ENCODE measurements around the gene CALCOCO1. TPM values are rescaled to one million over a fixed set of nuclear protein-coding genes. Genes with fewer than 3 reads are reported as not detected.

The CALCOCO1 gene
- total and polyA plus RNA-seq, 7 experiments from 2014 or later = 58.7 to 175 (median 90.7) TPM

DNA sequence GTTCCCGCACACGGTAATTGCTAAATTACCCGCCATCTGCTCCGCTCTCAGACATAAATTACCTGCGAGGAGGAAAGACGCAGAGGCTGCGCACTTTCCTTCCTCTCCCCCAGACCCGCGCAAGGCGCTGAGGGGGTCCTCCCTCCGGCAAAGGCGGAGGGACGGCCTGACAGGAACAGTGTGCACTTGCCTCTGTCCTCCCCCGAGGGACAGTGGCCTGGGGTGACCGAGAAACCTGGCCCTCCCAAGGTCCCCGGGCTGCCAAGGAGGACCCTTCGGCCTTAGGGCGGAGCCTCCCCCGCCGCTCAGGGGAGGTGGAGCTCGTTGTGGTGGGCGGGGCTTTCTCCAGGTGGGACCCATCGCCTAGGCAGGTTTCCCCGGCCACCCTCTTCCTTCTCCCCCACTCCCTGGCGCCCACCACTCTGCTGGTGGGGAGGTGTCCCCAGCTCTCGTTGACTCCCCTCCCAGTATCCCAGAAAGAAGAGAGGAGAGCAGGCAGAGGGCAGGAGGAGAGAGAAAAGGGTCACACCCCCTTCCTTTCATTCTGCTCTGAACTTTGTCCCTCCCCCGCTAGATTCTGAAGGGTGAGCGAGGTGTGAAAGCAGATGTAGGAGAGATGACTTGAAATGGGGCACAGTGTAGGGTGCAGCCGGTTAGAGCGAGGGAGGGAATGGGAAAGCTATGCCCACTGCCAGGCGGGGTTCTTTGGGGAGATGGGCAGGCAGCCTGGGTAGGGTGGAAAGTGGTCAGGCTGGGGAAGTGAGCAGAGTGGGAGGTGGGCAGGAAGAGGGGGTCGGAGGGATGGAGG, 11.4 kb upstream of the CALCOCO1 start:
- POLR2A ChIA-PET = interaction anchor here (0.9 to 3.3 kb wide), 2 partner anchors 10 to 31 kb away, joined by 3 to 13 read pairs; no protein-coding TSS in a partner anchor
- intact Hi-C loops (cut with micrococcal nuclease) = loop anchor here (1.0 kb wide), 1 partner anchor 11 kb away; the partner anchor contains the start of gene CALCOCO1 (in 2 of the 2)
- Mint-ChIP-seq H3K4me3 (peak overlapping the region in 6 of 10 donors; percentile 57 to 86 (median 84)), H3K27ac (peak overlapping the region in 3 of 9 donors; percentile 21 to 67 (median 47)), H3K36me3 (no peaks in the 10 kb centered on the region), H3K27me3 (peaks cover 14 to 51% (median 41%) of the 10 kb centered on the region in 5 donors), H3K4me1 (peaks cover 18 to 27% (median 24%) of the 10 kb centered on the region in 7 donors), H3K9me3 (no peaks in the 10 kb centered on the region)
- DNase-seq = peak in 5 of 9 donors; percentile 42 to 57 (median 49)
- Histone ChIP-seq H3K27me3 (ENCODE audit: control insufficient read depth in 2 of 2, insufficient read depth in 2 of 2, low read length in 2 of 2) (peaks cover 0 to 4% of the 10 kb centered on the region in 2 donors), H3K4me1 (ENCODE audit: control insufficient read depth in 2 of 2, insufficient read depth in 2 of 2, low read length in 2 of 2) (peaks cover 11 to 19% of the 10 kb centered on the region in 2 donors), H3K36me3 (ENCODE audit: control insufficient read depth in 2 of 3, insufficient read depth in 3 of 3, low read length in 3 of 3) (no peaks in the 10 kb centered on the region), H3K27ac (ENCODE audit: low read depth, low read length) (no peak overlapping the region), H3K4me3 (ENCODE audit: low read length) (peak overlapping the region; percentile 65), H3K9me3 (ENCODE audit: control insufficient read depth in 2 of 3, low read length in 3 of 3) (no peaks in the 10 kb centered on the region)
- CTCF ChIA-PET = interaction anchor here (0.6 to 1.8 kb wide), 8 partner anchors 8 to 482 kb away, joined by 3 to 9 read pairs (median 4); partner anchors contain the start of genes ATP5MC2, CALCOCO1 and CISTR
- peak; percentile 64 for ATAC-seq

DNA sequence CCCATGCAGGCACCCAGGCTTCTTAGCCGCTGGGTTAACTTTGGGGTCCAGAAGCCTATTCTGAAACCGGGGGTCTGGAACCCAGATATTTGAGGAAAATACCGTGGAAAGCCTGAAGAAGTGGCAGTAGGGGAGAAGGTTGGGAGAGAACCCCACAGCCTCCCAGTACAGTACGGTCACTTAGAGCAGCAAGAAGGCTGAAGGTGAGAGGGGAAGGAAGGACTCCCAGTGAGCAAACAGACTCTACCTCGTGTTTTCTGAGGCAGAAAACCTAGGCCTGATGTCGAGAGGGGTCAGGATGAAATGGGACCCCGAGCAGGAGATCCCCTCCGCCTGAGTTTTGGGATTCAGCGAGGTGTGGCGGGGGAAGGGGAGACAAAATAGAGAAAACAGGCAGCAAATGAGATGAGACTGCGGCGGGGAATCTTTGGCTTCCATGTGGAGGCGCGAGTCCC, 10.7 kb upstream of the CALCOCO1 start:
- peak overlapping the region; percentile 65 for H3K4me3 ChIP-seq (ENCODE audit: low read length)

DNA sequence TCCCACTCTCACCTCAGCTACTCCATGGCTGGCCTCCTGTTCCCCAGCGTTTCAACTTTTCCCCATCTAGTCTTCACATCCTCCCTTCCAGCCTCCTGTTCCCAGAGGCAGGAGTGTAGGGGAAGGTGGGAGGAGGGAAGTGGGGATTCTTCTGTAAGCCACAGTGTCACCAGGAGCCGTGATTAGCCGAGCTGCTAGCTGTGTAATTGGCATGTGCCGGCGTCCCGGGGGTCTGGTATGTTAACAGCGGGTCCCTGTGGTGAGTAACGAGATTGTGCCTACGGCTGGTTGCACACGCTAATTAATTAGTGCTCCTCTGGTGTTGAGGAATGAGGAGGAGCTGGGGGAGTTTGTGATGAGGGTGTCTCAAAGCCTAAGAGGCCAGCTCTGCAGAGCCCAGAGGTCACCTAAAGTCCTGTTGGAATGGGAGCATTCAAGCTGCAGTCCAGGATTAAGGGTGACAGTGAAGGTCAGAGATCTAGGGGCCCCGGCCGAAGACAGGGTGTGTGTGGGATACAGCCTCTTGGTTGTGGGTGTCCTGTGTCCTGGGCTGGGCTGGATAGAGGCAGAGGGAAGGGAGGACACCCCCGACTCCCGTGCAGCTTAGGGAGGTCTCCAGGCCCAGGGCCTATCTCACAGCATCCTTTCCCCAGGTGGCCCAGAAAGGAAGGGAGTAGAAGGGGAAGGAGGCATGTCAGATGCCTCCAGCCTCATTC, 10.0 kb upstream of the CALCOCO1 start:
- POLR2A ChIA-PET = interaction anchor here (0.6 to 3.3 kb wide), 2 partner anchors 9 to 520 kb away, joined by 3 to 13 read pairs; no protein-coding TSS in a partner anchor
- peaks cover under 1 to 38% (median 27%) of the 10 kb centered on the region in 5 donors for H3K27me3 Mint-ChIP-seq
- intact Hi-C loops (cut with micrococcal nuclease) = no loop called here

More for the DNA sequence above, 10.7 kb upstream of the CALCOCO1 start:
- H3K27ac ChIP-seq (ENCODE audit: low read depth, low read length) = no peak overlapping the region
- Mint-ChIP-seq H3K27ac (peak overlapping the region in 4 of 9 donors; percentile 24 to 67 (median 52)), H3K27me3 (peaks cover 8 to 44% (median 34%) of the 10 kb centered on the region in 5 donors), H3K4me1 (peaks cover 14 to 31% (median 20%) of the 10 kb centered on the region in 7 donors), H3K36me3 (no peaks in the 10 kb centered on the region), H3K4me3 (peak overlapping the region in 6 of 10 donors; percentile 33 to 86 (median 84)), H3K9me3 (no peaks in the 10 kb centered on the region)
- no peaks in the 10 kb centered on the region for H3K36me3 ChIP-seq (ENCODE audit: control insufficient read depth in 2 of 3, insufficient read depth in 3 of 3, low read length in 3 of 3)
- ChIA-PET CTCF (interaction anchor here (0.7 to 1.3 kb wide), 5 partner anchors 8 to 62 kb away, joined by 3 to 5 read pairs (median 4); partner anchors contain the start of genes ATP5MC2 and CALCOCO1), POLR2A (interaction anchor here (0.6 to 3.3 kb wide), 3 partner anchors 9 to 520 kb away, joined by 3 to 13 read pairs (median 3); no protein-coding TSS in a partner anchor)
- no peak for ATAC-seq
- no peak for DNase-seq
- peaks cover 0 to 4% of the 10 kb centered on the region in 2 donors for H3K27me3 ChIP-seq (ENCODE audit: control insufficient read depth in 2 of 2, insufficient read depth in 2 of 2, low read length in 2 of 2)
- intact Hi-C loops (cut with micrococcal nuclease) = loop anchor here (1.0 kb wide), 1 partner anchor 11 kb away; the partner anchor contains the start of gene CALCOCO1 (in 2 of the 2)
- peaks cover 11 to 19% of the 10 kb centered on the region in 2 donors for H3K4me1 ChIP-seq (ENCODE audit: control insufficient read depth in 2 of 2, insufficient read depth in 2 of 2, low read length in 2 of 2)
- no peaks in the 10 kb centered on the region for H3K9me3 ChIP-seq (ENCODE audit: control insufficient read depth in 2 of 3, low read length in 3 of 3)

DNA sequence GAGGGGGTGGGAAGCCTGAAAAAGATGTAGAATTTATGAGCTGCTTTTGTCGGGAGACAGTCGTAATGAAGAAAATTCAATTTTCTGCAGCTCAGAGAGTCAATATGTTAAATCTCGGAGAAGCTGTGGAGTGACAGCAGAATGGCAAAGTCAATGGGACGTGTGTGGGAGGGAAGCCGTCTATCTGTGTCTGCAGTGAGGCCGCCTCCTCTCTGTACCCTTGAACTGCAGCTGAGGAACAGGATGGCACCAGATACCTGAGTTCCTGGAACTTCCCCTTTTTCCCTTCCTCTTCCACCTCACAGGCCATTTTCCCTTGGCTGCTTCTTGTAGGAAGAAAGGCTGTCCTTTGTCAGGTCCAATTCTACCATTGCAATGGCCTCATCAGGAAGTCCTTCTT, 9.3 kb upstream of the CALCOCO1 start:
- no peaks in the 10 kb centered on the region for H3K36me3 Mint-ChIP-seq
- H3K4me1 Mint-ChIP-seq = peaks cover 14 to 33% (median 19%) of the 10 kb centered on the region in 7 donors
- H3K9me3 ChIP-seq (ENCODE audit: control insufficient read depth in 2 of 3, low read length in 3 of 3) = no peaks in the 10 kb centered on the region
- DNase-seq = no peak
- H3K9me3 Mint-ChIP-seq = no peaks in the 10 kb centered on the region
- peaks cover 11 to 19% of the 10 kb centered on the region in 2 donors for H3K4me1 ChIP-seq (ENCODE audit: control insufficient read depth in 2 of 2, insufficient read depth in 2 of 2, low read length in 2 of 2)
- H3K4me3 ChIP-seq (ENCODE audit: low read length) = no peak overlapping the region
- H3K27ac Mint-ChIP-seq = no peak overlapping the region
- intact Hi-C loops (cut with micrococcal nuclease) = no loop called here
- H3K27me3 ChIP-seq (ENCODE audit: control insufficient read depth in 2 of 2, insufficient read depth in 2 of 2, low read length in 2 of 2) = peaks cover 0 to 4% of the 10 kb centered on the region in 2 donors
- peak overlapping the region in 1 of 10 donors; percentile 12 for H3K4me3 Mint-ChIP-seq
- no peak overlapping the region for H3K27ac ChIP-seq (ENCODE audit: low read depth, low read length)
- peaks cover 0 to 37% (median 24%) of the 10 kb centered on the region in 5 donors for H3K27me3 Mint-ChIP-seq
- no peak for ATAC-seq
- ChIA-PET POLR2A (interaction anchor here (1.1 to 3.3 kb wide), 2 partner anchors 8 to 21 kb away, joined by 3 to 13 read pairs; no protein-coding TSS in a partner anchor), CTCF (interaction anchor here (7.6 kb wide), 1 partner anchor 8 kb away, joined by 104 read pairs; no protein-coding TSS in a partner anchor)
- no peaks in the 10 kb centered on the region for H3K36me3 ChIP-seq (ENCODE audit: control insufficient read depth in 2 of 3, insufficient read depth in 3 of 3, low read length in 3 of 3)

More for the DNA sequence above, 10.0 kb upstream of the CALCOCO1 start:
- no peak overlapping the region for H3K27ac Mint-ChIP-seq
- CTCF ChIA-PET = interaction anchor here (0.7 to 7.6 kb wide), 3 partner anchors 8 to 37 kb away, joined by 3 to 104 read pairs (median 5); no protein-coding TSS in a partner anchor
- H3K4me1 Mint-ChIP-seq = peaks cover 14 to 33% (median 19%) of the 10 kb centered on the region in 7 donors
- Histone ChIP-seq H3K36me3 (ENCODE audit: control insufficient read depth in 2 of 3, insufficient read depth in 3 of 3, low read length in 3 of 3) (no peaks in the 10 kb centered on the region), H3K9me3 (ENCODE audit: control insufficient read depth in 2 of 3, low read length in 3 of 3) (no peaks in the 10 kb centered on the region), H3K27me3 (ENCODE audit: control insufficient read depth in 2 of 2, insufficient read depth in 2 of 2, low read length in 2 of 2) (peaks cover 0 to 4% of the 10 kb centered on the region in 2 donors), H3K4me3 (ENCODE audit: low read length) (no peak overlapping the region), H3K27ac (ENCODE audit: low read depth, low read length) (no peak overlapping the region), H3K4me1 (ENCODE audit: control insufficient read depth in 2 of 2, insufficient read depth in 2 of 2, low read length in 2 of 2) (peaks cover 11 to 19% of the 10 kb centered on the region in 2 donors)
- no peaks in the 10 kb centered on the region for H3K36me3 Mint-ChIP-seq
- ATAC-seq = no peak
- no peak for DNase-seq
- peak overlapping the region in 4 of 10 donors; percentile 12 to 83 (median 44) for H3K4me3 Mint-ChIP-seq
- no peaks in the 10 kb centered on the region for H3K9me3 Mint-ChIP-seq

DNA sequence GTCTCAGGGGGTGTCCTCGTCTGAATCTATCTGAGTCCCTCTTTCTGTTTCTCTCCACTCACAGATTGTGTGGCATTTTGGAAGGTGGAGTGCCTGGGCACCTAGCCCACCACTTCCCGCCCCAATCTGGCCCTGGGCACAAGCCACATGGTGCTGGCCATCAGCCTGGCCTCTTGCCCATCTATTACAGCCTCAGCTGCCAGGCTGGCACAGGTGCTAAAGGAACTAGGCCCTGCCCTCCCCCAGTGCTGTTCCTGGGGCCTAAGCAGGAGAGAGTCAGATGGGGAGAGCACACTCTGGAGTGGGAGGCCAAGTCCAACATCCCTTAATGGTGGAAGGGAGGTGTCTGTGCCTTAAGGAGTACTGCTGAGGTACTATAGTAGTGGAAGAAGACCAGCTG, 8.3 kb upstream of the CALCOCO1 start:
- DNase-seq (no peak), ATAC-seq (no peak)
- H3K9me3 ChIP-seq (ENCODE audit: control insufficient read depth in 2 of 3, low read length in 3 of 3) = no peaks in the 10 kb centered on the region
- H3K4me3 Mint-ChIP-seq = no peak overlapping the region
- H3K4me1 ChIP-seq (ENCODE audit: control insufficient read depth in 2 of 2, insufficient read depth in 2 of 2, low read length in 2 of 2) = peaks cover 11 to 19% of the 10 kb centered on the region in 2 donors
- H3K36me3 Mint-ChIP-seq = no peaks in the 10 kb centered on the region
- H3K27me3 ChIP-seq (ENCODE audit: control insufficient read depth in 2 of 2, insufficient read depth in 2 of 2, low read length in 2 of 2) = peaks cover 0 to under 1% of the 10 kb centered on the region in 2 donors
- peaks cover 0 to 44% (median 24%) of the 10 kb centered on the region in 5 donors for H3K27me3 Mint-ChIP-seq
- no peak overlapping the region for H3K4me3 ChIP-seq (ENCODE audit: low read length)
- ChIA-PET CTCF (interaction anchor here (7.6 kb wide), 1 partner anchor 9 kb away, joined by 104 read pairs; no protein-coding TSS in a partner anchor), POLR2A (interaction anchor here (0.8 to 1.1 kb wide), 3 partner anchors 9 to 27 kb away, joined by 3 to 4 read pairs (median 3); no protein-coding TSS in a partner anchor)
- intact Hi-C loops (cut with micrococcal nuclease) = no loop called here
- no peak overlapping the region for H3K27ac Mint-ChIP-seq
- peaks cover 14 to 33% (median 19%) of the 10 kb centered on the region in 7 donors for H3K4me1 Mint-ChIP-seq
- H3K27ac ChIP-seq (ENCODE audit: low read depth, low read length) = no peak overlapping the region
- no peaks in the 10 kb centered on the region for H3K36me3 ChIP-seq (ENCODE audit: control insufficient read depth in 2 of 3, insufficient read depth in 3 of 3, low read length in 3 of 3)
- no peaks in the 10 kb centered on the region for H3K9me3 Mint-ChIP-seq

All from naive thymus-derived CD4-positive, alpha-beta T cell (primary cell).